ENCODE results near the gene LRRC3B. TPM values are rescaled to one million over a fixed set of nuclear protein-coding genes. Genes with fewer than 3 reads are reported as not detected.

The LRRC3B gene
- total RNA-seq, 1 donor from 2014 or later: 6.3 TPM

- peak; percentile 90 for DNase-seq
Measured at GRCh38 chr3:26712211-26713026, 89.8 kb downstream of the LRRC3B start.

- DNase-seq: no peak
Measured at GRCh38 chr3:26713091-26713490, 90.5 kb downstream of the LRRC3B start.

- DNase-seq: no peak
Measured at GRCh38 chr3:26714485-26714884, 91.9 kb downstream of the LRRC3B start.

GRCh38 chr3:26715431-26715830 lies 92.9 kb downstream of the LRRC3B start:
- DNase-seq: peak; percentile 7

- DNase-seq: peak; percentile 33
Measured at GRCh38 chr3:26718315-26718714, 95.7 kb downstream of the LRRC3B start.

GRCh38 chr3:26719134-26719533 lies 96.6 kb downstream of the LRRC3B start:
- DNase-seq: peak; percentile 88

- no peak for DNase-seq
Measured at GRCh38 chr3:26721047-26721446, 98.5 kb downstream of the LRRC3B start.

GRCh38 chr3:26731843-26732242 lies 109.3 kb downstream of the LRRC3B start:
- DNase-seq: no peak

GRCh38 chr3:26750263-26750662 lies 127.7 kb downstream of the LRRC3B start:
- no peak for DNase-seq

- DNase-seq: peak; percentile 81
Measured at GRCh38 chr3:26752466-26752865, 129.9 kb downstream of the LRRC3B start.

GRCh38 chr3:26753095-26753494 lies 130.5 kb downstream of the LRRC3B start:
- DNase-seq: peak; percentile 43

- no peak for DNase-seq
Measured at GRCh38 chr3:26757978-26758377, 135.4 kb downstream of the LRRC3B start.

Data from tongue (tissue), 2 donors.